Fibroblast of lung (primary cell): Measurements from ENCODE around the gene CAPN10.

Experiments used
- CTCF ChIP-seq, 2 donors: IDR thresholded peaks in 1 of 2; conservative IDR thresholded peaks in 1 of 2; 1 replicate in 1 of 2; 2 replicates in 1 of 2; pipeline ENCODE4 v1.5.1; 2011 to 2012; ENCODE audit warnings: low read length in 2 of 2, control low read depth in 1 of 2, inconsistent platforms in 1 of 2, low read depth in 1 of 2, mild to moderate bottlenecking in 1 of 2
- EZH2 ChIP-seq: IDR thresholded peaks from 2 replicates; pipeline ENCODE4 v1.5.1; 2012; ENCODE audit warnings: low read length, control low read depth, mild to moderate bottlenecking; ENCODE audit errors: missing control alignments

DNA sequence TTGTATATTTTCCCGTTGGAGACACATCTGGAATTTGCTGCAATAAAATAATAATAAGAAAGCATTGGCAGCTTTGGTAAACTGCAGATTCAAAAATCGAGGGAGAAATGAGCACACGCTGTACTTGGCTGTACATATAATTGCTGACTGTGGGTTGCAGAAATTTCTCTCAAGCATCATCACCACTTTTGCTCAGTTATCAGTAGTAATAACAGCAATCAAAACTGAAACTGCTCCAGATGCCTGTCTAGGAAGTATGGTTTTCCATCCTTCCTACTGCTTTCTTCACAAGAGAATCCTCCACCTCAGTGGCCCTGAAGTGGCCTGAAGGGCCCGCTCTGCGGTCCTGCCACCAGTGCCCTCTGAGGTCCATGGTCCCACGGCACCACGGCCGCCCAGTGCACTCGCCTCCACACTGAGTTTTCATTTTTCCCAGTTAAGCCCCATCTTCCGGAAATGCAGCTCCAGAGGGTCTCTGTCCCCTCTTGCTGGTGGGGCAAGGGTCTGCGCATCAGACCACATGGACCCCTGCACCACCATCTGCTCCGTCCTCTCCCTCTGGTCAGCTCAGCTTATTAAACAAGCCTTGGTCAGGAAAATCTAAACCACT lies 22.5 kb upstream of the CAPN10 start:
- no peak for TF ChIP-seq CTCF (conservative IDR thresholded peaks at IDR 0.05 in 1 of 2, IDR thresholded peaks at IDR 0.05 in 1 of 2; ENCODE audit: low read depth in 1 of 2, low read length in 2 of 2)
- TF ChIP-seq EZH2, result no peak
